Loucy (cell line): Measurements from ENCODE around the gene TDP1.

Experiments
- H2AFZ ChIP-seq: fragments of 200-600 bp; sonication (generic); 2 replicates; pipeline ENCODE4 v1.6.0; 2016; ENCODE audit warnings: antibody characterized with exemption, mild to moderate bottlenecking, low read length, moderate library complexity
- H3F3A ChIP-seq: fragments of 200-600 bp; 2 replicates; pipeline ENCODE4 v1.6.0; 2016; ENCODE audit warnings: antibody characterized with exemption, low read depth, mild to moderate bottlenecking
- H3K27me3 ChIP-seq: fragments of 200-600 bp; sonication (generic); 2 replicates; pipeline ENCODE4 v1.6.1; 2014; ENCODE audit warnings: low read length, mild to moderate bottlenecking; ENCODE audit not compliant: insufficient read depth, poor library complexity, severe bottlenecking
- H3K36me3 ChIP-seq: fragments of 200-600 bp; sonication (generic); 2 replicates; pipeline ENCODE4 v1.6.1; 2016; ENCODE audit warnings: low read length; ENCODE audit not compliant: insufficient read depth
- H3K4me1 ChIP-seq: fragments of 200-600 bp; sonication (generic); 2 replicates; pipeline ENCODE4 v1.5.1; 2014; ENCODE audit warnings: low read length, mild to moderate bottlenecking; ENCODE audit not compliant: insufficient read depth, poor library complexity, severe bottlenecking
- H3K4me2 ChIP-seq: fragments of 200-600 bp; sonication (generic); 2 replicates; pipeline ENCODE4 v1.6.0; 2014; ENCODE audit warnings: antibody characterized with exemption, low read length, low read depth, mild to moderate bottlenecking; ENCODE audit not compliant: poor library complexity, severe bottlenecking
- H3K4me3 ChIP-seq: fragments of 200-600 bp; sonication (generic); 2 replicates; pipeline ENCODE4 v1.5.1; 2014; ENCODE audit warnings: low read length, mild to moderate bottlenecking, mixed read lengths; ENCODE audit not compliant: poor library complexity, severe bottlenecking
- H3K79me2 ChIP-seq: fragments of 200-600 bp; sonication (generic); 2 replicates; pipeline ENCODE4 v1.6.1; 2014; ENCODE audit warnings: low read length; ENCODE audit not compliant: insufficient read depth
- H3K9ac ChIP-seq: fragments of 200-600 bp; sonication (generic); 2 replicates; pipeline ENCODE4 v1.6.0; 2014; ENCODE audit warnings: mild to moderate bottlenecking, low read depth, low read length, moderate library complexity; ENCODE audit not compliant: poor library complexity, severe bottlenecking
- H3K9me2 ChIP-seq: fragments of 200-600 bp; sonication (generic); replicated peaks from 2 replicates; pipeline ENCODE4 v1.6.1; 2016; ENCODE audit warnings: low read depth, low read length, mixed read lengths
- H3K9me3 ChIP-seq: fragments of 200-600 bp; sonication (generic); 2 replicates; pipeline ENCODE4 v1.6.1; 2014; ENCODE audit warnings: mild to moderate bottlenecking, antibody characterized with exemption, low read length, low read depth; ENCODE audit not compliant: insufficient read depth
- H4K20me1 ChIP-seq: fragments of 200-600 bp; sonication (generic); 2 replicates; pipeline ENCODE4 v1.6.0; 2014; ENCODE audit warnings: antibody characterized with exemption, low read length, mild to moderate bottlenecking; ENCODE audit not compliant: insufficient read depth, poor library complexity, severe bottlenecking
- CTCF ChIP-seq: fragments of 200-600 bp; sonication (generic); conservative IDR thresholded peaks from 2 replicates; pipeline ENCODE4 v1.5.1; 2014; ENCODE audit warnings: mild to moderate bottlenecking, antibody characterized with exemption, low read length
- EZH2phosphoT487 ChIP-seq: fragments of 200-600 bp; IDR thresholded peaks from 2 replicates; pipeline ENCODE4 v1.6.1; 2018; ENCODE audit warnings: antibody characterized with exemption, mild to moderate bottlenecking, moderate library complexity, borderline replicate concordance

The TDP1 gene

GRCh38 chr14:89955745-89956660 lies at the start of gene TDP1:
TSS of gene TDP1 (plus strand) at chr14:89955927. CDS start at chr14:89963115, 7,188 bp downstream.
- Histone ChIP-seq H3K4me1 (peaks cover 47% of the 10 kb centered on the region), H3F3A (peaks cover 14% of the 10 kb centered on the region), H3K4me3 (peak within 1 kb of the TSS; percentile 81), H3K36me3 (0 out of 2 replicates have a peak, but pooled peaks cover 2% of the 10 kb centered on the region), H3K4me2 (peak within 1 kb of the TSS; percentile 94), H3K27me3 (no peaks in the 10 kb centered on the region), H3K79me2 (peaks cover 34% of the 10 kb centered on the region), H3K9ac (peak within 1 kb of the TSS; percentile 82), H4K20me1 (peaks cover 19% of the 10 kb centered on the region), H2AFZ (peak within 1 kb of the TSS; percentile 97), H3K9me3 (peaks cover 7% of the 10 kb centered on the region; the same call in 1 of the 2 replicates), H3K9me2 (no peaks in the 10 kb centered on the region)
- TF ChIP-seq EZH2phosphoT487 = no peak
- peak; percentile 42 for TF ChIP-seq CTCF

GRCh38 chr14:89906000-89906399 lies 49.7 kb upstream of the TDP1 start:
- H3K9ac ChIP-seq = no peak overlapping the region
- H3K4me1 ChIP-seq = peaks cover 6% of the 10 kb centered on the region
- TF ChIP-seq CTCF (no peak), EZH2phosphoT487 (no peak)

GRCh38 chr14:89907655-89908054 lies 48.1 kb upstream of the TDP1 start:
- no peak overlapping the region for H3K9ac ChIP-seq
- H4K20me1 ChIP-seq = no peaks in the 10 kb centered on the region
- no peaks in the 10 kb centered on the region for H3K27me3 ChIP-seq
- no peaks in the 10 kb centered on the region for H3K36me3 ChIP-seq
- no peaks in the 10 kb centered on the region for H3K9me3 ChIP-seq
- peaks cover 6% of the 10 kb centered on the region for H3K4me1 ChIP-seq
- H3F3A ChIP-seq = no peaks in the 10 kb centered on the region
- no peak overlapping the region for H3K4me3 ChIP-seq
- H3K4me2 ChIP-seq = no peak overlapping the region
- TF ChIP-seq EZH2phosphoT487 (no peak), CTCF (no peak)
- no peak overlapping the region for H2AFZ ChIP-seq
- no peaks in the 10 kb centered on the region for H3K79me2 ChIP-seq
- no peaks in the 10 kb centered on the region for H3K9me2 ChIP-seq

More at GRCh38 chr14:89906000-89906399, 49.7 kb upstream of the TDP1 start:
- Histone ChIP-seq H2AFZ (no peak overlapping the region), H3K4me3 (no peak overlapping the region), H3K9me3 (no peaks in the 10 kb centered on the region), H3F3A (no peaks in the 10 kb centered on the region), H3K79me2 (no peaks in the 10 kb centered on the region), H4K20me1 (no peaks in the 10 kb centered on the region), H3K27me3 (no peaks in the 10 kb centered on the region), H3K9me2 (no peaks in the 10 kb centered on the region), H3K4me2 (no peak overlapping the region), H3K36me3 (no peaks in the 10 kb centered on the region)
